ENCODE results near the gene DPP7. TPM values are rescaled to one million over a fixed set of nuclear protein-coding genes. Genes with fewer than 3 reads are reported as not detected.
"Not testable (repeated sequence)": the region's sequence is repeated elsewhere in the genome, so short reads cannot be mapped to it uniquely, and the experiment has no call there.

Gene DPP7
- total and polyA plus RNA-seq, 5 experiments from 2014 or later: 98.7 to 298 (median 126) TPM

GRCh38 chr9:137123468-137123837 is 8.9 kb upstream of the DPP7 start:
- Mint-ChIP-seq H3K4me3 (no peak overlapping the region), H3K27me3 (no peaks in the 10 kb centered on the region), H3K4me1 (peaks cover 16 to 49% (median 22%) of the 10 kb centered on the region in 4 donors), H3K27ac (no peak overlapping the region), H3K9me3 (no peaks in the 10 kb centered on the region), H3K36me3 (no peaks in the 10 kb centered on the region)
- DNase-seq (no peak), ATAC-seq (no peak)
- POLR2A ChIA-PET: interaction anchor here (0.6 to 1.1 kb wide), 3 partner anchors 10 to 193 kb away, joined by 3 to 4 read pairs (median 3); no protein-coding TSS in a partner anchor

DNA sequence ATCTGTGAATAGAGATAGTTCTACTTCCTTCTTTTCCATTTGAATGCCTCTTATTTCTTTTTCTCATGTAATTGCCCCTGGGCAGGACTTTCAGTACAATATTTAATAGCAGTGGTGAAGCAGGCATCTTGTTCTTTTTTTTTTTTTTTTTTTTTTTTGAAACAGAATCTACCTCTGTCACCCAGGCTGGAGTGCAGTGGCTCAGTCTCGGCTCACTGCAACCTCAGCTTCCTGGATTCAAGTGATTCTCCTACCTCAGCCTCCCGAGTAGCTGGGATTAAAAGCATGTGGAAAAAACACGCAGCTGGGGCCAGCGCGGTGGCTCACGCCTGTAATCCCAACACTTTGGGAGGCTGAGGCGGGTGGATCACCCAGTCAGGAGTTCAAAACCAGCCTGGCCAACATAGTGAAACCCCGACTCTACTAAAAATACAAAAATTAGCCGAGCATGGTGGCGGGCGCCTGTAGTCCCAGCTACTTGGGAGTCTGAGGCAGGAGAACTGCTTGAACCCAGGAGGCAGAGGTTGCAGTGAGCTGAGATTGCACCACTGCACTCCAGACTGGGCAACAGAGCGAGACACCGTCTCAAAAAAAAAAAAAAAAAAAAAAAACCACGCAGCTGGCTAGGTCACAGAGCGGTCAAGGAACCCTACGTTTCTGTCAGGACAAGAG is 8.4 kb upstream of the DPP7 start:
- not testable (repeated sequence) for H3K27me3 Mint-ChIP-seq, H3K9me3 Mint-ChIP-seq, H3K36me3 Mint-ChIP-seq, DNase-seq, ATAC-seq
- POLR2A ChIA-PET: interaction anchor here (0.6 to 1.1 kb wide), 4 partner anchors 9 to 194 kb away, joined by 3 to 4 read pairs (median 4); no protein-coding TSS in a partner anchor
- Mint-ChIP-seq H3K4me3 (peak overlapping the region in 2 of 10 donors; percentile 7 to 55), H3K4me1 (peaks cover 13 to 44% (median 17%) of the 10 kb centered on the region in 4 donors), H3K27ac (peak overlapping the region in 1 of 10 donors; percentile 59)

GRCh38 chr9:137121927-137122795 is 7.6 kb upstream of the DPP7 start:
- not testable (repeated sequence) for H3K36me3 Mint-ChIP-seq, DNase-seq, H3K9me3 Mint-ChIP-seq, H3K27me3 Mint-ChIP-seq, ATAC-seq
- Mint-ChIP-seq H3K4me3 (peak overlapping the region in 2 of 10 donors; percentile 7 to 55), H3K4me1 (peaks cover 7 to 38% (median 12%) of the 10 kb centered on the region in 4 donors), H3K27ac (peak overlapping the region in 2 of 10 donors; percentile 25 to 59)
- POLR2A ChIA-PET: interaction anchor here (0.7 kb wide), 1 partner anchor 26 kb away, joined by 4 read pairs; no protein-coding TSS in a partner anchor

DNA sequence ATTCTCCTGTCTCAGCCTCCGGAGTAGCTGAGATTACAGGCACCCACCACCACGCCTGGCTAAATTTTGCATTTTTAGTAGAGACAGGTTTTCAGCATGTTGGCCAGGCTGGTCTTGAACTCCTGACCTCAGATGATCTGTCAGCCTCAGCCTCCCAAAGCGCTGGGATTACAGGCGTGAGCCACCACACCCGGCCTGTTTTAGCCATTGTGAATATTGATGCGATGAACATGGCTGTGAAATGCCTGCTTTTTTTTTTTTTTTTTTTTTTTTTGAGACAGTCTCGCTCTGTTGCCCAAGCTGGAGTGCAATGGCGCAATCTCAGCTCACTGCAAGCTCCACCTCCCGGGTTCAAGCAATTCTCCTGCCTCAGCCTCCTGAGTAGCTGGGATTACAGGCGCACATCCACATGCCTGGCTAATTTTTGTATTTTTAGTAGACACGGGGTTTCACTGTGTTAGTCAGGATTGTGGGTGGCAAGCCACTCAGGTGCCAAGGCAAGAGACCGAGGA is 3.6 kb upstream of the DPP7 start:
- peaks cover 0 to 27% (median 8%) of the 10 kb centered on the region in 4 donors for H3K4me1 Mint-ChIP-seq
- POLR2A ChIA-PET: interaction anchor here (0.7 to 1.6 kb wide), 7 partner anchors 11 to 141 kb away, joined by 3 to 11 read pairs (median 6); partner anchors contain the start of gene MAN1B1
- DNase-seq, H3K9me3 Mint-ChIP-seq, H3K36me3 Mint-ChIP-seq, ATAC-seq, H3K27me3 Mint-ChIP-seq, H3K4me3 Mint-ChIP-seq, H3K27ac Mint-ChIP-seq: not testable (repeated sequence)

DNA sequence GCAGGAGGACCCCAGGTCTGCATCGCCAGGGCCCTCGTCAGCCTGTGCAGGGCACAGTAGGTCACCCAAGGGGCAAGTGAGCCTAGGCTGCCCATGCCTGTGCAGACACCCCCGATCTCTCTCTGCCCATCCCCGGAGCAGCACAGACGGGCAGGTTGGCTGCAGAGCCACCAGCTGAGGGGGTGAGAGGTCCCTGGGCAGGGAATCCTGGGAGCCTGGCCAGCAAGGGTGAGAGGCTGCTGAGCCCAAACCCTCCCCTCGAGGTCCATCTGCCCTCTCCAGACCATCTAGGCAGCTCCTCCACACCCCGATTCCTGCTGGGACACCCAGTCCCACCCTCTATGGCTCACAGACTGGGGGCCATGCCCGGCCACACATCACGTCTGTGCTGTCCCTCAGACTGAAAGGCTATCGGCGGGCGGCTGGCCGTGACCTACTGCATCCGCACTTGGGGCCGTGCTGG is 2.8 kb upstream of the DPP7 start:
- peaks cover 0 to 2% (median 0%) of the 10 kb centered on the region in 3 donors for H3K36me3 Mint-ChIP-seq
- no peak overlapping the region for H3K27ac Mint-ChIP-seq
- peak overlapping the region in 2 of 10 donors; percentile 20 to 52 for H3K4me3 Mint-ChIP-seq
- H3K4me1 Mint-ChIP-seq: peaks cover 0 to 26% (median 9%) of the 10 kb centered on the region in 4 donors
- no peak for ATAC-seq
- no peaks in the 10 kb centered on the region for H3K9me3 Mint-ChIP-seq
- H3K27me3 Mint-ChIP-seq: no peaks in the 10 kb centered on the region
- POLR2A ChIA-PET: interaction anchor here (1.6 kb wide), 1 partner anchor 106 kb away, joined by 4 read pairs; no protein-coding TSS in a partner anchor
- no peak for DNase-seq

DNA sequence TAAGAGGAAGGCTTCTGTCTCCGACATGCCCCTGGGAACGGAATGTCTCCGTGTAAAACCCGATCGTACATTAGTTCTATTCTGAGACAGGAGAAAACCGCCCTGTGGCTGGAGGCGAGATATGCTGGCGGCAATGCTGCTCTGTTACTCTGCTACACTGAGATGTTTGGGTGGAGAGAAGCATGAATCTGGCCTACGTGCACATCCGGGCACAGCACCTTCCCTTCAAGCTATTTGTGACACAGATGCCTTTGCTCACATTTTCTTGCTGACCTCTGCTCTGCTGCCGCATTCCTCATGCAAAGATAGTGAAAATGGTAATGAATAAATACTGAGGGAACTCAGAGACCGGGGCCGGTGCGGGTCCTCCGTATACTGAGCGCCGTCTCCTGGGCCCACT is 2.2 kb upstream of the DPP7 start:
- Mint-ChIP-seq H3K4me1 (peaks cover 0 to 20% (median 5%) of the 10 kb centered on the region in 4 donors), H3K9me3 (no peaks in the 10 kb centered on the region), H3K4me3 (peak overlapping the region in 5 of 10 donors; percentile 19 to 65 (median 40)), H3K36me3 (peaks cover 0 to 2% (median 0%) of the 10 kb centered on the region in 3 donors), H3K27ac (no peak overlapping the region), H3K27me3 (no peaks in the 10 kb centered on the region)
- ATAC-seq: no peak
- POLR2A ChIA-PET: interaction anchor here (1.6 kb wide), 1 partner anchor 107 kb away, joined by 4 read pairs; no protein-coding TSS in a partner anchor
- no peak for DNase-seq

GRCh38 chr9:137116027-137116507 is 1.5 kb upstream of the DPP7 start:
- H3K27ac Mint-ChIP-seq: peak overlapping the region in 1 of 10 donors; percentile 39
- ATAC-seq (no peak), DNase-seq (no peak)
- H3K9me3 Mint-ChIP-seq: no peaks in the 10 kb centered on the region
- H3K4me3 Mint-ChIP-seq: peak overlapping the region in 3 of 10 donors; percentile 52 to 74 (median 53)
- peaks cover 0 to 2% (median 0%) of the 10 kb centered on the region in 3 donors for H3K36me3 Mint-ChIP-seq
- peaks cover 0 to 18% (median 5%) of the 10 kb centered on the region in 4 donors for H3K4me1 Mint-ChIP-seq
- POLR2A ChIA-PET: interaction anchor here (3.1 kb wide), 1 partner anchor 13 kb away, joined by 14 read pairs; no protein-coding TSS in a partner anchor
- no peaks in the 10 kb centered on the region for H3K27me3 Mint-ChIP-seq

- no peaks in the 10 kb centered on the region for H3K27me3 Mint-ChIP-seq
- ATAC-seq (no peak), DNase-seq (no peak)
- peak overlapping the region in 5 of 10 donors; percentile 26 to 53 (median 45) for H3K4me3 Mint-ChIP-seq
- POLR2A ChIA-PET: interaction anchor here (0.5 to 3.4 kb wide), 13 partner anchors 14 to 356 kb away, joined by 3 to 20 read pairs (median 3); partner anchors contain the start of genes MAN1B1, RNF224, SAPCD2 and TUBB4B
- peaks cover 0 to 4% (median 2%) of the 10 kb centered on the region in 3 donors for H3K36me3 Mint-ChIP-seq
- peaks cover 0 to 18% (median 5%) of the 10 kb centered on the region in 4 donors for H3K4me1 Mint-ChIP-seq
- H3K27ac Mint-ChIP-seq: peak overlapping the region in 1 of 10 donors; percentile 65
- H3K9me3 Mint-ChIP-seq: no peaks in the 10 kb centered on the region
These were observed 977 bp upstream of the DPP7 start for GRCh38 chr9:137115394-137116026.

GRCh38 chr9:137114220-137114612 is 317 bp downstream of the DPP7 start:
- ATAC-seq (peak; percentile 26 to 30), DNase-seq (no peak)
- H3K4me1 Mint-ChIP-seq: peaks cover 0 to 15% (median 5%) of the 10 kb centered on the region in 4 donors
- POLR2A ChIA-PET: interaction anchor here (0.9 to 3.4 kb wide), 9 partner anchors 9 to 122 kb away, joined by 3 to 20 read pairs (median 4); partner anchors contain the start of genes MAN1B1 and TPRN
- no peaks in the 10 kb centered on the region for H3K9me3 Mint-ChIP-seq
- peak overlapping the region in 2 of 10 donors; percentile 9 to 52 for H3K27ac Mint-ChIP-seq
- no peaks in the 10 kb centered on the region for H3K27me3 Mint-ChIP-seq
- peaks cover 0 to 4% (median 2%) of the 10 kb centered on the region in 3 donors for H3K36me3 Mint-ChIP-seq
- H3K4me3 Mint-ChIP-seq: peak overlapping the region in 9 of 10 donors; percentile 22 to 76 (median 57)

- H3K27me3 Mint-ChIP-seq: no peaks in the 10 kb centered on the region
These were observed 961 bp downstream of the DPP7 start for GRCh38 chr9:137113385-137114159.

More at GRCh38 chr9:137113385-137114159, 961 bp downstream of the DPP7 start:
- Mint-ChIP-seq H3K36me3 (peaks cover 0 to 10% (median 2%) of the 10 kb centered on the region in 3 donors), H3K27ac (peak overlapping the region in 7 of 10 donors; percentile 11 to 85 (median 60)), H3K9me3 (no peaks in the 10 kb centered on the region), H3K4me1 (peaks cover 0 to 10% (median 4%) of the 10 kb centered on the region in 4 donors), H3K4me3 (peak overlapping the region; percentile 45 to 79 (median 73))
- DNase-seq: peak in 4 of 10 donors; percentile 12 to 37 (median 31)
- peak; percentile 39 to 57 for ATAC-seq
- POLR2A ChIA-PET: interaction anchor here (0.7 to 3.4 kb wide), 9 partner anchors 10 to 110 kb away, joined by 3 to 20 read pairs (median 4); partner anchors contain the start of genes ANAPC2, MAN1B1, SSNA1 and TPRN
